Skin of body (tissue), 2 donors: ENCODE results near the gene FAAH. TPM values are rescaled to one million over a fixed set of nuclear protein-coding genes. Genes with fewer than 3 reads are reported as not detected.

Source experiments
- DNase-seq: peaks from one replicate; lab custom pipeline; 2025; lab: John Stamatoyannopoulos, UW
- total RNA-seq: library from RNA; depleted of rRNA; stranded (reverse); fragments of >200 nt; gene quantifications from one replicate; pipeline ENCODE4 v1.2.3, GENCODE V29; 2014

Gene FAAH
- total RNA-seq, 1 donor from 2014 or later: 11.2 TPM

DNA sequence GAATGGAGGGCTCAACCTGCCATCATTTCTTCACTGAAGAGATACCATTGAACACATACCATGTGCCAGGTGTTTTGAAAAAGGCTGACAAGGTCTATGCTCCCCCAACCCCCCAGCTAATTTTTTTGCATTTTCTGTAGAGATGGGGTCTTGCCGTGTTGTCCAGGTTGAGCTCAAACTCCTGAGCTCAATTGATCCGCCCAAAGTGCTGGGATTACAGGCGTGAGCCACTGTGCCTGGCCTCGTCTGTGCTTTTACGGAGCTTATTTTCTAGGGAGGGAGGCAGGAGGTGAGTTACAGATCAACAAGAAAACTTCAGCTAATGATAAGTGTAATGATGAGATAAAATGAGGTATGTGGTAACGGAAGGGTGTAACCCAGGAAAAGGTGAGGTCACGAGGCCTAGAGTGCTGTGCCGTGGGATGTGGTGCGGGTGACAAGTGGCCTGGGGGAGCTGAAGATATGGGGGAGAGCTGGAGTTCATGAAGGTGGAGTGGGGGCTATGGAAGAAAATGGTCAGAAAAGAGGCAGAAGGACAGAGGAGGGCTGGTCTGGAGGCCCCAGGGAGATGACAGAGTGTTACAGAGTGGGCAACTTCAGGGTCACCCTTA lies 28.2 kb downstream of the FAAH start:
- no peak for DNase-seq

GRCh38 chr1:46423574-46424240 lies 29.6 kb downstream of the FAAH start:
- DNase-seq: no peak

DNA sequence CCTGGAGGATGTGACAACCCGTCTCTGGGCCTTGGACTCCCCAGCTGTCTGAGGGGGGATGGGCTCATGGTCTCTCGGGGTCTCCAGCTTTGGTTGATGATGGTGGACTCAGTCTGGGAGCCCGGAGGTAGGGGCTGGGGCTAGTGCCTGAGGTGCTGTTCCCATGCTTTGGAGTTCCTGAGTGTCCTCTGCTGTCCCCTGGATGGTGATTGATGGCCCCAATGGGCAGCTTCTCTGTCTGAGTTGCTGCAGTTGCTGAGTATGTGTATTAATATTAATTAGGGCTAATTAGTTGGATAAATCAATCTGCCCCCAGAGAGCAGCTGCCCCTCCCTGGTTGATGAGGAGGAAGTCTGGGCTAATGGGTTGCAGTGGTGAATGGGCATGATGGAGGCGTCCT lies 30.6 kb downstream of the FAAH start:
- no peak for DNase-seq

GRCh38 chr1:46425726-46426125 lies 31.6 kb downstream of the FAAH start:
- DNase-seq: no peak

DNA sequence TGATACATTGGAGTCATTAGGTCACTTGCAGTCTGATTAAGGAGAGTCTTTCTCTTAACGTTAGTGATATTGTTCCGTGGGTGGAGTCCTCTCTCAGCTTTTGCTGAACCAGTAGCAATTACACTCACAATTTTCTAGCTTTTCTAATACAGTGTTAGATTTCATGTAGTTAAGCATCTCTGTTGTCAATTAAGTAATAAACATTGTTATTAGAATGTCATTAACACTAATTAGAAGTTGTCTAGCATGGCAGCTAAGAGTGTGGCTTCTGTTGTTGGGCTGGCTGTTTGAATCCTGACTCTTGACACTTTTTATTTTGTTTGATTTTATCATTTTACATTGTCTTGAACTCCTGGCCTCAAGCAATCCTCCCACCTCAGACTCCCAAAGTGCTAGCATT lies 33.4 kb downstream of the FAAH start:
- DNase-seq: no peak

GRCh38 chr1:46429436-46429835 lies 35.3 kb downstream of the FAAH start:
- no peak for DNase-seq

- no peak for DNase-seq
These were observed 37.6 kb downstream of the FAAH start for GRCh38 chr1:46431695-46432094.

DNA sequence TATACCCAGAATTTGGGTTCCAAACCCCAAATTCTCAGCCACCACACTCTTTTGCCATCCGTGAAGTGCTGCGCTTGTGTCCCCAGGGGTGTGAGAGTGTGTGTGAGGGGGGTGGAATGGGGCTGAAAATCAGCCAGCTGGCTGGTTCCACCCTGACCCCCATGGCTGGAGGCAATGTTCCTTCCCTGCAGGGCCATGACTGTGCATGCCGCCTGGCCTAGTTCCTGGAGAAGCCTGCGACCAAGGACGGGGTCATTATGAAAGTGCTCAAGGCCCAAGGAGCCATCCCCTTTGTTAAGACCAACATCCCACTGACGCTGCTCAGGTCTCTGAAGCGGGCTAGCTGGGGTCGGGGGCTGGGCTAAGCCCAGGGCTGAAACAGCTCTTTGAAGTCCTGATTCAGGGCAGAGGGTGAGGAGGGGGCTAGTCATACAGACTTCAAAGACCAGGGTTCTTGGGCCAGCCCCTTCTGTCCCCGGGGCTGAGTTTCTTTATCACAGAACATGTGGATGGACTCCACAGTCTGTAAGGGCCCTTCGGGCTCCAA lies 38.7 kb downstream of the FAAH start:
- DNase-seq: no peak

GRCh38 chr1:46434358-46434757 lies 40.2 kb downstream of the FAAH start:
- DNase-seq: no peak

DNA sequence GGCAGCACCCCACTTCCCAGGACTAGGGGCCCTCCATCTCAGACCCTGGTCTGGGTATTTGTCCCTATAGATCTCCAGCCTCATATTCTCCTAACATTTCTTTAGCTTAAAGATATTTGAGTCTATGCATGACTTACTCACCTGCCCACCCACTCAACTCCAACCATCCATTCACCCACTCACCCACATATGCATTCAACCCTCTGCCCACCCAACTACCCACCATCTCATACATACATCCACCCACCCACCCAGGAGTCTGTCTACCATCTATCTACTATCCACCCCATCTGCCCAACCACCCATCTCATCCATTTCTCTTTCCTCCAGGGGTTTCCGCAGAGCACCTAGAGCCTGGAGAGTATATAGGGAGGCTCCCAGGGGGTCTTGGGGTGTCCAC lies 42.7 kb downstream of the FAAH start:
- DNase-seq: no peak

GRCh38 chr1:46437723-46438122 lies 43.6 kb downstream of the FAAH start:
- no peak for DNase-seq

GRCh38 chr1:46438346-46438745 lies 44.2 kb downstream of the FAAH start:
- no peak for DNase-seq

DNA sequence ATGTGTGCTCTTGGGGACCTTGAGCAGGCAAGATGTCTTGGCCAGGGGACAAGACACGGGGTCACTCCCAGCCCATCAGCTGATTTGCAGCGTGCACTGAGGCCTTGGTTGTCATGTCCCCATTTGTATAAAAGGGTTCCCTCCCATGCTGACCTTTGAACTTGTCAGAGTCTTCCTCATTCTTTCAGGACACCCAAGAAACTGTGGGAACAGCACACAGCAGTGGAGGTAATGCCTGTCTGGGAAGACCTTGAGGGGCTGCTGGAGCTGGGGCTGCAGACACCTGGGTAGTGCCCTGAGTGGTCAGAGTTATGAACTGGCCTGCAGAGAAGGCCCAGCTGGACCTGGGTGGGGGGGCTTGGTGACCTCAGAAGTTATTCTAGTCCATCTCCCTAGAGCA lies 46.4 kb downstream of the FAAH start:
- no peak for DNase-seq

- no peak for DNase-seq
These were observed 48.4 kb downstream of the FAAH start for GRCh38 chr1:46442317-46443161.

DNA sequence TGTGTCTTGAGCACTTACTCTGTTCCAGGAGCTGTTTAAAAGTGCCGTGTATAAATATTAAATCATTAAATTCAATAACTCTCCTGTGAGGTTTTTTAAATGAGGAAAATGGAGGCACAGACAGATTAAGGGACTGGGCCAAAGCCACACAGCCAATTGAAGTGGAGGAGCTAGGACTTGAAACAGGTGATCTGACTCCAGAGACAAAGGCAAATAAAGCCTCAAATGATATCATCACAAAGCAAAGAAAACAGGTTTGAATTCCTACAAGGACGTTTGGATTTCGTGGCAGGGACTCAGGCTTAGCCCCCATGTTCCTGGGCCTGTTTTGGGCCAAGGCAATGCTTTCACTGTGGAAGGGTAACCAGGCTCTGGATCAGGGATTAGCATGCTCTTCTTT lies 50.3 kb downstream of the FAAH start:
- no peak for DNase-seq

DNA sequence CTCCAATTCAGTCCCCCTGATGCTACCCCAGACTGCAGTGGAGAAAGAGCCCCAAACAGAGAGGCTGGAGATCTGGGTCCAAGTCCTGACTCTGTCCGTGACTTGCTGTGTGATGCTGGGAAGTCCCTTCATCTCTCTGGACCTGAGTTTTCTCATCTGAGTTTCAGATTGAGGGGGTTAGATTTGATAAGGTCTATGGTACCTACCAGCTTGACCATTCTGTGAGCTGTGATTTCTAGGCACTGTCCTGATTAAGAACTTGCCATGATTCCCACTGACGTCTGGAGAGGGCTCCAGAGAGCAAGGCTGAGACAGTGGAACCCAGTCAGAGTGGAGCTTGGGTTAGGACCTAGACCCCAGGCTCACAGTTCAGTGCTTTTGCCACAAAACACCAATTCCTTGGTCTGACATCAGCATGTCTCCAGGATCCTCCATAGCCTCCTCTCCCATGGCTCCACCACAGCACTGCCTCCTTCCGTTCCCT lies 51.7 kb downstream of the FAAH start:
- DNase-seq: no peak

- peak; percentile 34 for DNase-seq
These were observed 52.8 kb downstream of the FAAH start for GRCh38 chr1:46446646-46447498.

DNA sequence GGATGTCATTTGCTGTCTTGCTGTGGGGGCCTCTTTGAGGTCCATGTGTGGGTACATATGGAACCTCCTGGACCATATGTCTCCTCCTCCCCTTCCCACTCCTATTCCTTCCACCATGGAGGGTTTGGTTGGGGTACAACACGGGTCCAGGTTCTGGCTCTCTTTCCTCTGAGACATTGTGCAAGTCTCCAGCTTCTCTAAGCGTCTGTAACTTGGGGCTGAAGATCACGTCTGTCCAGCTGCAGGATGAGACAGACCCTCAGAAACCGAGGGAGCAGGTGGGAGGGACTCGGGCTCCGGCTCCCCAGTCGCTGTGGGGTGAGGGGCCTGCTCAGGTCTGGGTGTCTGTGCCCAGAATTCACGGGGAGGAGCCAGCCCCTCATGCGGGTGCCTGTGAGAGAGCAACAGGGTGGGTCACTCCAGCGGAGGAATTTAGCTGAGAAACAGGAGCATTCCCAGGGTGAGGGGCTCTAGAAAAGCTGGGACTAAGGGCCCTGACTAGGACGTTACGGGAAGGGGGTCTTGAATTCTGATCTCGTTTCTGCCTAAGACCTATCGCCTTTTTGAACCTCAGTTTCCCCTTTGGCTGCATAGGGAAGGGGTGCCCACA lies 53.5 kb downstream of the FAAH start:
- DNase-seq: no peak

GRCh38 chr1:46448109-46448911 lies 54.2 kb downstream of the FAAH start:
- DNase-seq: no peak
